ENCODE measurements around the gene RNF225. TPM values are rescaled to one million over a fixed set of nuclear protein-coding genes. Genes with fewer than 3 reads are reported as not detected.

Gene RNF225
- total RNA-seq, 1 experiment from 2014 or later = 1.8 TPM

DNA sequence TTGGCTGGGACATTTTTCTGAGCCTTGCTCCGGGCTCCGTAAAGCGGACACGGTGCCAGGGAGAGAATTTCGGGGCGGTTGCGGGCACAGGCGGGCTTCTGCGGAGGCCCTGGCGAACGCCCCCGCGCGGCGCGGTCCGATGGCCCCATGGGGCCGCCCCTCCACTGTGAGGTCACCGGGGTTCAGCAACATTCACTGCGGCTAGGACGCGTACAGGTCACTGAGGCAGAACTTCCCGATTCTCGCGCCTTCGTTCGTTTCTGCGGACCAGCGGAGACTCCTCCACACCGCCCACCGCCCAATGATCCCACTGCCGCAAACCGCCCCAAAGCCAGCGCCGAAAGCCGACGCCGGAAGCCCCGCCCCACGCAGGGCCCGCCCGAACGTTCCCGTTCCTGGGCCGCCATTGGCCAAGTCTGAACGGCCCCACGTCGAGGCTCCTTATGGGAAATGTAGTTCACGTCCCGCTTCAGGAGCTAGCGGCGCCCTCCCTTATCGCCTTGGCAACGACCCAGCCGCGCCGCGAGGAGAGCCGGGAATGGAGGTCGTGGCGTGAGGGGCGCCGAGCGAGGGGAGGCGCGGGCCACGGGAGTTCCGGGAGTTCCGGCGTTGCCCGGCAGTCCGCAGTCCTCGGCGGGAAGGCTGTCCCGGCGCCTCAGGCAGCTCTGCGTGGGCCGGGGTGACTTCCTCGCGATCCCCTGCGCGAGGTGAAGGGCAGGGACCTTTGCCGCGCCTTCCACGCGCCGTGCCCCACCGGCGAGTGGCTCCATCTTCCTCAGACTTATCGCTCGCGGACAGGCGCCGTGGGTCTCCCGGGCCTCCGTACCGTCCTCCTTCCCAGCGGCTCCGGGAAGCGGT is 12.9 kb downstream of the RNF225 start, which contains the start of gene ZNF584 (continued):
- TF ChIP-seq E2F1 (CRISPR knock-in tag; IDR thresholded peaks at IDR 0.05) = no peak
- 0 out of 2 replicates have a peak, but pooled peaks have one; percentile 21 for TF ChIP-seq ATF1 (CRISPR knock-in tag; IDR thresholded peaks at IDR 0.05)
- TF ChIP-seq GTF2I (CRISPR knock-in tag; conservative IDR thresholded peaks at IDR 0.05) = no peak
- no peak for TF ChIP-seq FOXP1 (CRISPR knock-in tag; IDR thresholded peaks at IDR 0.05; ENCODE audit: borderline replicate concordance)
- TF ChIP-seq E2F5 (CRISPR knock-in tag; IDR thresholded peaks at IDR 0.05) = peak; percentile 77
- TF ChIP-seq IRF2 (CRISPR knock-in tag; IDR thresholded peaks at IDR 0.05; ENCODE audit: borderline replicate concordance, low read depth) = no peak
- TF ChIP-seq ESRRA (CRISPR knock-in tag; IDR thresholded peaks at IDR 0.05; ENCODE audit: borderline replicate concordance) = no peak
- TF ChIP-seq GRHL2 (CRISPR knock-in tag; IDR thresholded peaks at IDR 0.05; ENCODE audit: insufficient replicate concordance, severe bottlenecking) = no peak
- TF ChIP-seq ZNF671 (CRISPR knock-in tag; IDR thresholded peaks at IDR 0.05) = no peak
- TF ChIP-seq, protein P1, sequence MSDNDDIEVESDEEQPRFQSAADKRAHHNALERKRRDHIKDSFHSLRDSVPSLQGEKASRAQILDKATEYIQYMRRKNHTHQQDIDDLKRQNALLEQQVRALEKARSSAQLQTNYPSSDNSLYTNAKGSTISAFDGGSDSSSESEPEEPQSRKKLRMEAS (CRISPR knock-in tag; IDR thresholded peaks at IDR 0.05) = peak; percentile 67
- TF ChIP-seq CBFB (CRISPR knock-in tag; IDR thresholded peaks at IDR 0.05; ENCODE audit: low read depth) = no peak
- TF ChIP-seq TEAD1 (CRISPR knock-in tag; IDR thresholded peaks at IDR 0.05) = peak; percentile 79
- peak; percentile 74 for TF ChIP-seq NFYB (CRISPR knock-in tag; conservative IDR thresholded peaks at IDR 0.05; ENCODE audit: low read depth)
- 0 out of 2 replicates have a peak, but pooled peaks have one; percentile 55 for TF ChIP-seq KAT7 (CRISPR knock-in tag; IDR thresholded peaks at IDR 0.05; ENCODE audit: borderline replicate concordance)
- TF ChIP-seq FOXK1 (CRISPR knock-in tag; IDR thresholded peaks at IDR 0.05) = peak; percentile 36; the same call in 1 of the 2 replicates
- peak; percentile 21; the same call in 1 of the 2 replicates for TF ChIP-seq ZNF232 (CRISPR knock-in tag; IDR thresholded peaks at IDR 0.05)
- TF ChIP-seq, protein P2, sequence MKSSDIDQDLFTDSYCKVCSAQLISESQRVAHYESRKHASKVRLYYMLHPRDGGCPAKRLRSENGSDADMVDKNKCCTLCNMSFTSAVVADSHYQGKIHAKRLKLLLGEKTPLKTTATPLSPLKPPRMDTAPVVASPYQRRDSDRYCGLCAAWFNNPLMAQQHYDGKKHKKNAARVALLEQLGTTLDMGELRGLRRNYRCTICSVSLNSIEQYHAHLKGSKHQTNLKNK (CRISPR knock-in tag; IDR thresholded peaks at IDR 0.05) = no peak

- POLR2A ChIA-PET = interaction anchor here (0.5 to 1.0 kb wide), 3 partner anchors 12 to 82 kb away, joined by 3 to 7 read pairs (median 4); partner anchors contain the start of genes ZNF324B and ZSCAN22
- Mint-ChIP-seq H3K9me3 (no peaks in the 10 kb centered on the region), H3K27me3 (ENCODE audit: low read depth) (peaks cover 14% of the 10 kb centered on the region), H3K36me3 (peaks cover under 1% of the 10 kb centered on the region), H3K4me3 (peak overlapping the region; percentile 91), H3K4me1 (peaks cover 18% of the 10 kb centered on the region), H3K27ac (no peak overlapping the region)
- DNase-seq (ENCODE audit: low spot score) = peak; percentile 31
- CTCF ChIA-PET = interaction anchor here (0.5 to 1.0 kb wide), 6 partner anchors 42 to 461 kb away, joined by 3 to 7 read pairs (median 4); partner anchors contain the start of genes ZBTB45 and ZNF324B
- ATAC-seq = peak; percentile 10
- TF ChIP-seq CREB1 (CRISPR knock-in tag; IDR thresholded peaks at IDR 0.05) = no peak
- TF ChIP-seq, protein P3, sequence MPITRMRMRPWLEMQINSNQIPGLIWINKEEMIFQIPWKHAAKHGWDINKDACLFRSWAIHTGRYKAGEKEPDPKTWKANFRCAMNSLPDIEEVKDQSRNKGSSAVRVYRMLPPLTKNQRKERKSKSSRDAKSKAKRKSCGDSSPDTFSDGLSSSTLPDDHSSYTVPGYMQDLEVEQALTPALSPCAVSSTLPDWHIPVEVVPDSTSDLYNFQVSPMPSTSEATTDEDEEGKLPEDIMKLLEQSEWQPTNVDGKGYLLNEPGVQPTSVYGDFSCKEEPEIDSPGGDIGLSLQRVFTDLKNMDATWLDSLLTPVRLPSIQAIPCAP (CRISPR knock-in tag; IDR thresholded peaks at IDR 0.05) = no peak
- no peak for TF ChIP-seq ZNF232 (CRISPR knock-in tag; IDR thresholded peaks at IDR 0.05)
- no peak for TF ChIP-seq NR1H2 (CRISPR knock-in tag; IDR thresholded peaks at IDR 0.05)
- TF ChIP-seq ELF4 (CRISPR knock-in tag; IDR thresholded peaks at IDR 0.05; ENCODE audit: low read depth) = no peak
- 0 out of 2 replicates have a peak, but pooled peaks have one; percentile 17 for TF ChIP-seq KAT7 (CRISPR knock-in tag; IDR thresholded peaks at IDR 0.05; ENCODE audit: borderline replicate concordance)
- TF ChIP-seq CDX4 (CRISPR knock-in tag; IDR thresholded peaks at IDR 0.05; ENCODE audit: borderline replicate concordance) = no peak
- TF ChIP-seq TEAD1 (CRISPR knock-in tag; IDR thresholded peaks at IDR 0.05) = no peak
- TF ChIP-seq AFF4 (CRISPR knock-in tag; IDR thresholded peaks at IDR 0.05; ENCODE audit: borderline replicate concordance) = no peak
These were observed 13.7 kb downstream of the RNF225 start for GRCh38 chr19:58409010-58409790.
